B cell (primary cell): ENCODE data around the gene MBTD1. TPM values are rescaled to one million over a fixed set of nuclear protein-coding genes. Genes with fewer than 3 reads are reported as not detected.
A peak's percentile ranks its signal among the peaks of the same experiment; 100 is the strongest.

ENCODE experiments used
- ATAC-seq: fragments of 200-7000 bp; cut with Tn5 transposase; one replicate; pipeline ENCODE4 v1.10.0; 2021; ENCODE audit warnings: low read depth, mild to moderate bottlenecking, moderate number of reproducible peaks, moderate library complexity
- CTCF ChIA-PET: fragments of 350-600 bp; sonication (Branson Sonifier 250); formaldehyde crosslinking; loops from one replicate; lab custom pipeline; 2021; ENCODE audit warnings: antibody characterized with exemption, inconsistent platforms; lab: Charles Lee
- POLR2A ChIA-PET: fragments of 350-600 bp; sonication (Branson Sonifier 250); formaldehyde crosslinking; loops from one replicate; lab custom pipeline; 2021; ENCODE audit warnings: antibody characterized with exemption; lab: Charles Lee
- DNase-seq: peaks from one replicate; pipeline ENCODE4 v3.0.0; 2013
- H2AFZ ChIP-seq: 2 replicates; pipeline ENCODE4 v1.6.1; 2012; ENCODE audit warnings: mild to moderate bottlenecking, low read depth, low read length; ENCODE audit not compliant: insufficient read depth, poor library complexity, severe bottlenecking
- H3K27ac ChIP-seq, 2 donors: 1 replicate in 1 of 2; 2 replicates in 1 of 2; pipeline ENCODE4 v1.5.1; 2012 to 2013; ENCODE audit warnings: low read length in 2 of 2, mild to moderate bottlenecking in 2 of 2, moderate library complexity in 1 of 2
- H3K27me3 ChIP-seq, 4 experiments: fragments of 200-600 bp in 1 of 4; sonication (generic) in 1 of 4; replicated peaks in 1 of 4; 1 replicate in 2 of 4; 2 replicates in 2 of 4; pipeline versions ENCODE4 v1.6.1 to v1.7.0; 2013 to 2016; ENCODE audit warnings: low read length in 3 of 4, mild to moderate bottlenecking in 2 of 4, mixed read lengths in 1 of 4, moderate library complexity in 1 of 4; ENCODE audit not compliant: insufficient read depth in 4 of 4, control insufficient read depth in 3 of 4; ENCODE audit errors: control extremely low read depth in 1 of 4
- H3K36me3 ChIP-seq, 2 experiments: replicated peaks in 1 of 2; 1 replicate in 1 of 2; 2 replicates in 1 of 2; pipeline versions ENCODE4 v1.6.1 to v1.7.1; 2013; ENCODE audit warnings: low read length in 1 of 2; ENCODE audit not compliant: insufficient read depth in 2 of 2, control insufficient read depth in 1 of 2; ENCODE audit errors: control extremely low read depth in 1 of 2, extremely low read depth in 1 of 2
- H3K4me1 ChIP-seq, 2 donors: fragments of 200-600 bp in 1 of 2; sonication (generic) in 1 of 2; 1 replicate in 1 of 2; 2 replicates in 1 of 2; pipeline versions ENCODE4 v1.5.1 to v1.6.1; 2013 to 2017; ENCODE audit warnings: low read length in 2 of 2; ENCODE audit not compliant: control insufficient read depth in 2 of 2, insufficient read depth in 2 of 2
- H3K4me2 ChIP-seq: replicated peaks from 2 replicates; pipeline ENCODE3; 2012; ENCODE audit warnings: mild to moderate bottlenecking, low read depth, low read length; ENCODE audit not compliant: poor library complexity, severe bottlenecking
- H3K4me3 ChIP-seq, 5 experiments: fragments of 200-600 bp in 1 of 5; sonication (generic) in 1 of 5; 1 replicate in 3 of 5; 2 replicates in 2 of 5; pipeline versions ENCODE4 v1.5.1 to v1.7.0; 2011 to 2016; ENCODE audit warnings: low read length in 4 of 5, mild to moderate bottlenecking in 4 of 5, low read depth in 2 of 5, control low read depth in 1 of 5, moderate library complexity in 1 of 5; ENCODE audit not compliant: insufficient read depth in 1 of 5; ENCODE audit errors: control extremely low read depth in 1 of 5, extremely low read depth in 1 of 5
- H3K79me2 ChIP-seq: fragments of 200-600 bp; sonication (generic); one replicate; pipeline ENCODE4 v1.6.0; 2016; ENCODE audit warnings: low read length; ENCODE audit not compliant: control insufficient read depth, insufficient read depth
- H3K9ac ChIP-seq: fragments of 200-600 bp; sonication (generic); 2 replicates; pipeline ENCODE4 v1.6.1; 2017; ENCODE audit warnings: mild to moderate bottlenecking, low read length, moderate library complexity
- H3K9me3 ChIP-seq, 3 donors: one replicate each; pipeline versions ENCODE4 v1.6.1 to v1.7.1; 2013; ENCODE audit warnings: low read length in 2 of 3; ENCODE audit not compliant: control insufficient read depth in 2 of 3, insufficient read depth in 1 of 3; ENCODE audit errors: control extremely low read depth in 1 of 3
- H4K20me1 ChIP-seq: 2 replicates; pipeline ENCODE4 v1.6.0; 2012; ENCODE audit warnings: mild to moderate bottlenecking, low read length; ENCODE audit not compliant: insufficient read depth, control insufficient read depth, poor library complexity, severe bottlenecking
- H3K27ac Mint-ChIP-seq: one replicate; pipeline ENCODE4 v1.8.0; 2021; ENCODE audit warnings: mixed read lengths
- H3K27me3 Mint-ChIP-seq: one replicate; pipeline ENCODE4 v1.8.0; 2021; ENCODE audit warnings: mixed read lengths
- H3K4me1 Mint-ChIP-seq: one replicate; pipeline ENCODE4 v1.8.0; 2021; ENCODE audit warnings: mixed read lengths
- H3K4me3 Mint-ChIP-seq: one replicate; pipeline ENCODE4 v1.8.0; 2021; ENCODE audit warnings: mixed read lengths
- H3K9me3 Mint-ChIP-seq: one replicate; pipeline ENCODE4 v1.8.0; 2022; ENCODE audit warnings: mixed read lengths; ENCODE audit not compliant: insufficient read depth
- CTCF ChIP-seq: fragments of 200-600 bp; IDR thresholded peaks from one replicate; pipeline ENCODE4 v1.8.0; 2022; ENCODE audit warnings: antibody characterized with exemption, mild to moderate bottlenecking
- EZH2 ChIP-seq: IDR thresholded peaks from 2 replicates; pipeline ENCODE4 v1.6.1; 2012; ENCODE audit warnings: borderline replicate concordance, low read depth, mild to moderate bottlenecking, moderate library complexity, low read length; ENCODE audit not compliant: insufficient read depth, poor library complexity, severe bottlenecking
- WGBS: methylation state at CpG from one replicate; pipeline ENCODE4 v1.1.5; 2013; ENCODE audit warnings: missing lambda C conversion rate; ENCODE audit not compliant: insufficient coverage; 5-methylcytosine and 5-hydroxymethylcytosine counted together
- intact Hi-C: fragments of 100-400 bp; cut with micrococcal nuclease; formaldehyde crosslinking; loops from one replicate; pipeline ENCODE4 v1.10.0; 2022
- polyA plus RNA-seq: library from polyadenylated mRNA; depleted of rRNA; stranded (reverse); fragments of >200 nt; gene quantifications from 2 replicates; pipeline ENCODE4 v1.2.3, GENCODE V29; 2012
- total RNA-seq, 2 donors: library from RNA; stranded (reverse); fragments of 120-200 nt in 1 of 2; gene quantifications; 1 replicate in 1 of 2; 2 replicates in 1 of 2; pipeline versions ENCODE4 v1.2.3 to v1.2.4, GENCODE V29; 2013 to 2022

MBTD1 gene
- total and polyA plus RNA-seq, 2 donors (not counting 1 experiment from before 2014, with no cell fraction given): 9.6 to 39.7 TPM

DNA sequence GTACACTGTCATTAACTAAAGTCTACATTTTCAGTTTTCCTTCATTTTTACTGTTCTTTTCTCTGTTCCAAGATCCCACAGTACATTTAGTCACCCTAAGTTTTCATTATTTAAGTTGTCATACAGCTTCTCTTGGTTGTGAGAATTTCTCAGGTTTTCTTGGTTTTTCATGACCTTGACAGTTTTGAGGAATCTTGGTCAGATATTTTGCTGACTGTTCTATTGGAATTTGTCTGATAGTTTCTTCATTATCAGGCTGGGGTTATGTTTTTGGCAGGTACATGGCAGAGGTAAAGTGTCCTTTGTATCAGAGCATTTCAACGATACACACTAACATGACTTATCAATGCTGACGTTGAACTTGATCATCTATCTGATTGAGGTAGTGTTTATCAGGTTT is 19.6 kb downstream of the MBTD1 start:
- Histone ChIP-seq H3K79me2 (peaks cover 45% of the 10 kb centered on the region), H3K4me3 (no peak overlapping the region), H4K20me1 (peaks cover 38% of the 10 kb centered on the region), H3K36me3 (peaks cover 0 to 1% of the 10 kb centered on the region in 2 experiments), H3K4me1 (peaks cover 12 to 15% of the 10 kb centered on the region in 2 donors), H2AFZ (no peak overlapping the region), H3K27me3 (no peaks in the 10 kb centered on the region), H3K4me2 (no peak overlapping the region), H3K27ac (peak overlapping the region in 1 of 2 donors; percentile 47), H3K9me3 (no peaks in the 10 kb centered on the region), H3K9ac (no peak overlapping the region)
- no peak for ATAC-seq
- TF ChIP-seq EZH2 (no peak), CTCF (no peak)
- no CpG with 5 or more reads among the region's 2 CpGs for WGBS
- CTCF ChIA-PET: no interaction called here
- POLR2A ChIA-PET: no interaction called here
- Mint-ChIP-seq H3K4me1 (peaks cover 28% of the 10 kb centered on the region), H3K27ac (no peak overlapping the region), H3K4me3 (no peak overlapping the region), H3K27me3 (no peaks in the 10 kb centered on the region), H3K9me3 (no peaks in the 10 kb centered on the region)
- DNase-seq: no peak
- intact Hi-C loops: no loop called here

DNA sequence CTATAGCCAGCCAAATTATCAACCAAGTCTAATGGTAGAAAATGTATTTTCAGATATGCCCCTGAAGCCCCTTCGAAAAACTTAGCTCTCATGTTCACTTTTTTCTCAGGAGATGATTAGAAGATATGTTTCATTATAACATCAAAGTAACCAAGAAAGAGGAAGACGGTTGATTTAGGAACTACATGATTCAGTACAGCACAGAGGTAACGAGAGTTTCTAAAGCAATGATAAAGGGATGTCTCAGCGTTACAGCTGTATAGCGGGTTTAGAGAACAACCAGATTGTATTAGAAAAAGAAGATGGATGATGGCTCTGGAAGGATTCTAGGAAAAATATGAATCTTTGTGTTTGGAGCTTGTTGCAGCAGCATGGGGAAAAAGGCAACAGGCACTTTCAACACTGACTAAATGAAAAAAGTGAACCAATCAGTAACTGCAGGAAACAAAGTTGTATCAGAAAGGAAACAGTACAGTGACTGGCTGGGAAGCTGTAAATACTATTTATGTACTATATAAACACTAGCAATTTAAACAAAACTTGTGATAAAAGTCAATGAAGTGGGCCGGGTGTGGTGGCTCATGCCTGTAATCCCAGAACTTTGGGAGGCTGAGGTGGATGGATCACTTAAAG is 21.5 kb downstream of the MBTD1 start:
- H3K4me3 Mint-ChIP-seq: peak overlapping the region; percentile 80
- DNase-seq: peak; percentile 48
- peak overlapping the region in 3 of 5 experiments; percentile 20 to 51 (median 47) for H3K4me3 ChIP-seq

More for the DNA sequence above, 21.5 kb downstream of the MBTD1 start:
- H3K9me3 Mint-ChIP-seq: no peaks in the 10 kb centered on the region
- ATAC-seq: peak; percentile 73
- WGBS: 4% methylated on average over 4 of the region's 6 CpGs
- peak overlapping the region; percentile 17 to 33 for H3K27ac ChIP-seq
- peaks cover 50% of the 10 kb centered on the region for H4K20me1 ChIP-seq
- no peaks in the 10 kb centered on the region for H3K27me3 Mint-ChIP-seq
- H3K27me3 ChIP-seq: no peaks in the 10 kb centered on the region
- H3K79me2 ChIP-seq: peaks cover 53% of the 10 kb centered on the region
- POLR2A ChIA-PET: no interaction called here
- H3K36me3 ChIP-seq: peaks cover 0 to 1% of the 10 kb centered on the region in 2 experiments
- peaks cover 29% of the 10 kb centered on the region for H3K4me1 Mint-ChIP-seq
- H3K9me3 ChIP-seq: no peaks in the 10 kb centered on the region
- TF ChIP-seq EZH2 (no peak), CTCF (no peak)
- peaks cover 12 to 15% of the 10 kb centered on the region in 2 donors for H3K4me1 ChIP-seq
- peak overlapping the region; percentile 74 for H3K4me2 ChIP-seq
- H3K9ac ChIP-seq: peak overlapping the region; percentile 54
- peak overlapping the region; percentile 45 for H2AFZ ChIP-seq
- intact Hi-C loops: loop anchor here (1.0 kb wide), 1 partner anchor 22 kb away; the partner anchor contains the start of genes MBTD1 and UTP18
- CTCF ChIA-PET: no interaction called here
- peak overlapping the region; percentile 78 for H3K27ac Mint-ChIP-seq
